ENCODE results near the gene RNF220. TPM values are rescaled to one million over a fixed set of nuclear protein-coding genes. Genes with fewer than 3 reads are reported as not detected.

RNF220 gene
- total and polyA plus RNA-seq, 9 of the 15 experiments (the other 6 are each of a cell fraction or from before 2014, with no cell fraction given): 5.1 to 117 (median 66.9) TPM

DNA sequence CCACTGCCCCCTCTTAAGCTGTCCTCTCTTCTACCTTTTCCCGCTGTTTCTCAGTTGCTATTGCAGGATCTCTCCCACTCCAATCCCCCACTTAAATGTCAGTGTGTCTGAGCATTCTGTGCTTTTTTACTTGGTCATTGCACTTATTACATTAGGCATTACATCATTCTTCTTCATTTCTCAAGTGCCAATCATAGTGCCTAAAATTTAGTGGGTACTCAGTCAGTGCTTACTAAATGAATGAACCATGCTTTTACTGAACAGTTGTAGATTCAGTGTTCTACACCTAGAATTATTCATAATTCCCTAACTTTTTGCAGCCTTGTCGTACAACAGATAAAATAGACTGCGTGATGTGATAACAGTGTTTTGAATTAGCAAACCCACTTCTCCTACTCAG, 288.8 kb downstream of the RNF220 start:
- Histone ChIP-seq H3K4me2 (ENCODE audit: insufficient read depth, low read length) (no peak overlapping the region), H3K79me2 (ENCODE audit: control insufficient read depth, insufficient read depth, low read length) (no peaks in the 10 kb centered on the region), H3K4me3 (no peak overlapping the region), H3K27ac (ENCODE audit: extremely low read depth, low read depth, low read length) (no peak overlapping the region), H4K20me1 (replicated peaks; ENCODE audit: control insufficient read depth, insufficient read depth, low read length) (no peaks in the 10 kb centered on the region), H2AFZ (ENCODE audit: low read depth, low read length) (no peak overlapping the region), H3K4me1 (replicated peaks in 1 of 2; ENCODE audit: control insufficient read depth in 2 of 2, insufficient read depth in 2 of 2, low read length in 2 of 2) (no peaks in the 10 kb centered on the region; a peak in 1 of 5 replicates), H3K9me1 (ENCODE audit: control insufficient read depth, insufficient read depth, low read length) (no peaks in the 10 kb centered on the region), H3K27me3 (ENCODE audit: control insufficient read depth in 2 of 2, insufficient read depth in 2 of 2, low read length in 2 of 2) (peaks cover 24 to 32% of the 10 kb centered on the region in 2 experiments), H3K36me3 (ENCODE audit: control insufficient read depth, insufficient read depth, low read length) (no peaks in the 10 kb centered on the region), H3K9ac (ENCODE audit: insufficient read depth in 1 of 2, low read depth in 2 of 2, low read length in 2 of 2) (no peak overlapping the region), H3K9me3 (replicated peaks; ENCODE audit: control insufficient read depth, insufficient read depth, low read depth, low read length) (no peaks in the 10 kb centered on the region)
- ChIA-PET POLR2A (interaction anchor here (0.8 to 3.7 kb wide), 2 partner anchors 27 to 319 kb away, joined by 3 to 28 read pairs; no protein-coding TSS in a partner anchor), CTCF (ENCODE audit: low intra/inter-chr PET ratio) (no interaction called here)
- ATAC-seq (peak; percentile 35; the same call in 2 of the 3 replicates), DNase-seq (ENCODE audit: extremely low read depth in 1 of 4, low spot score in 3 of 4) (no peak), FAIRE-seq (no peak)
- WGBS (ENCODE audit: insufficient coverage, low coverage, missing lambda C conversion rate): 15% methylated on average over 3 of the region's 3 CpGs
- BruUV-seq (replicated peaks): no TSS peak
- in situ Hi-C loops (cut with MboI): no loop called here
- intact Hi-C loops (cut with micrococcal nuclease): no loop called here
- TF ChIP-seq ATF7 (IDR thresholded peaks at IDR 0.05) (peak; percentile 87; the same call in 1 of the 2 replicates), ASH1L (IDR thresholded peaks at IDR 0.05; ENCODE audit: borderline replicate concordance, low read depth, partially characterized antibody) (no peak), KHSRP (IDR thresholded peaks at IDR 0.05) (no peak), TRIM24 (IDR thresholded peaks at IDR 0.05) (peak; percentile 87 to 91; a peak in 2 of 4 replicates), NR2C2 (CRISPR knock-in tag; IDR thresholded peaks at IDR 0.05) (no peak), NR2C2 (tag; IDR thresholded peaks at IDR 0.05) (peak; percentile 26; the same call in 1 of the 2 replicates), MEIS2 (IDR thresholded peaks at IDR 0.05; ENCODE audit: partially characterized antibody) (peak; percentile 57), ZSCAN32 (CRISPR knock-in tag; IDR thresholded peaks at IDR 0.05) (peak; percentile 23; the same call in 1 of the 2 replicates), JUND (IDR thresholded peaks at IDR 0.05; ENCODE audit: borderline replicate concordance, low read depth, low read length) (no peak), JUND (tag; IDR thresholded peaks at IDR 0.05; ENCODE audit: borderline replicate concordance, low read depth, low read length) (peak; percentile 24; the same call in 1 of the 3 replicates), ZNF584 (CRISPR knock-in tag; IDR thresholded peaks at IDR 0.05; ENCODE audit: low read depth) (peak; percentile 75; the same call in 1 of the 2 replicates), ZNF589 (CRISPR knock-in tag; IDR thresholded peaks at IDR 0.05; ENCODE audit: low read depth) (peak; percentile 60; the same call in 1 of the 2 replicates), ZNF165 (CRISPR knock-in tag; IDR thresholded peaks at IDR 0.05; ENCODE audit: borderline replicate concordance) (no peak)
- TF ChIP-seq, protein P1, sequence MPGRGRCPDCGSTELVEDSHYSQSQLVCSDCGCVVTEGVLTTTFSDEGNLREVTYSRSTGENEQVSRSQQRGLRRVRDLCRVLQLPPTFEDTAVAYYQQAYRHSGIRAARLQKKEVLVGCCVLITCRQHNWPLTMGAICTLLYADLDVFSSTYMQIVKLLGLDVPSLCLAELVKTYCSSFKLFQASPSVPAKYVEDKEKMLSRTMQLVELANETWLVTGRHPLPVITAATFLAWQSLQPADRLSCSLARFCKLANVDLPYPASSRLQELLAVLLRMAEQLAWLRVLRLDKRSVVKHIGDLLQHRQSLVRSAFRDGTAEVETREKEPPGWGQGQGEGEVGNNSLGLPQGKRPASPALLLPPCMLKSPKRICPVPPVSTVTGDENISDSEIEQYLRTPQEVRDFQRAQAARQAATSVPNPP (IDR thresholded peaks at IDR 0.05; ENCODE audit: borderline replicate concordance, insufficient read depth, insufficient read length): no peak
- TF ChIP-seq, protein P2, sequence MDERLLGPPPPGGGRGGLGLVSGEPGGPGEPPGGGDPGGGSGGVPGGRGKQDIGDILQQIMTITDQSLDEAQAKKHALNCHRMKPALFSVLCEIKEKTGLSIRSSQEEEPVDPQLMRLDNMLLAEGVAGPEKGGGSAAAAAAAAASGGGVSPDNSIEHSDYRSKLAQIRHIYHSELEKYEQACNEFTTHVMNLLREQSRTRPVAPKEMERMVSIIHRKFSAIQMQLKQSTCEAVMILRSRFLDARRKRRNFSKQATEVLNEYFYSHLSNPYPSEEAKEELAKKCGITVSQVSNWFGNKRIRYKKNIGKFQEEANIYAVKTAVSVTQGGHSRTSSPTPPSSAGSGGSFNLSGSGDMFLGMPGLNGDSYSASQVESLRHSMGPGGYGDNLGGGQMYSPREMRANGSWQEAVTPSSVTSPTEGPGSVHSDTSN (CRISPR knock-in tag; IDR thresholded peaks at IDR 0.05; ENCODE audit: low read depth): no peak
- TF ChIP-seq, protein P2 (tag; conservative IDR thresholded peaks at IDR 0.05; ENCODE audit: low read depth): peak; percentile 35; the same call in 1 of the 2 replicates
- TF ChIP-seq, protein P3, sequence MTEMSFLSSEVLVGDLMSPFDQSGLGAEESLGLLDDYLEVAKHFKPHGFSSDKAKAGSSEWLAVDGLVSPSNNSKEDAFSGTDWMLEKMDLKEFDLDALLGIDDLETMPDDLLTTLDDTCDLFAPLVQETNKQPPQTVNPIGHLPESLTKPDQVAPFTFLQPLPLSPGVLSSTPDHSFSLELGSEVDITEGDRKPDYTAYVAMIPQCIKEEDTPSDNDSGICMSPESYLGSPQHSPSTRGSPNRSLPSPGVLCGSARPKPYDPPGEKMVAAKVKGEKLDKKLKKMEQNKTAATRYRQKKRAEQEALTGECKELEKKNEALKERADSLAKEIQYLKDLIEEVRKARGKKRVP (CRISPR knock-in tag; IDR thresholded peaks at IDR 0.05): peak; percentile 80
- TF ChIP-seq, protein P4, sequence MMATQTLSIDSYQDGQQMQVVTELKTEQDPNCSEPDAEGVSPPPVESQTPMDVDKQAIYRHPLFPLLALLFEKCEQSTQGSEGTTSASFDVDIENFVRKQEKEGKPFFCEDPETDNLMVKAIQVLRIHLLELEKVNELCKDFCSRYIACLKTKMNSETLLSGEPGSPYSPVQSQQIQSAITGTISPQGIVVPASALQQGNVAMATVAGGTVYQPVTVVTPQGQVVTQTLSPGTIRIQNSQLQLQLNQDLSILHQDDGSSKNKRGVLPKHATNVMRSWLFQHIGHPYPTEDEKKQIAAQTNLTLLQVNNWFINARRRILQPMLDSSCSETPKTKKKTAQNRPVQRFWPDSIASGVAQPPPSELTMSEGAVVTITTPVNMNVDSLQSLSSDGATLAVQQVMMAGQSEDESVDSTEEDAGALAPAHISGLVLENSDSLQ (IDR thresholded peaks at IDR 0.05): peak; percentile 91

Measured in K562 (cell line).